ENCODE results near the gene CDKN2C. TPM values are rescaled to one million over a fixed set of nuclear protein-coding genes. Genes with fewer than 3 reads are reported as not detected.

The CDKN2C gene
- total and polyA plus RNA-seq, 10 of the 15 experiments (the other 5 are each of a cell fraction or from before 2014, with no cell fraction given): 3.3 to 11.7 (median 6.0) TPM

DNA sequence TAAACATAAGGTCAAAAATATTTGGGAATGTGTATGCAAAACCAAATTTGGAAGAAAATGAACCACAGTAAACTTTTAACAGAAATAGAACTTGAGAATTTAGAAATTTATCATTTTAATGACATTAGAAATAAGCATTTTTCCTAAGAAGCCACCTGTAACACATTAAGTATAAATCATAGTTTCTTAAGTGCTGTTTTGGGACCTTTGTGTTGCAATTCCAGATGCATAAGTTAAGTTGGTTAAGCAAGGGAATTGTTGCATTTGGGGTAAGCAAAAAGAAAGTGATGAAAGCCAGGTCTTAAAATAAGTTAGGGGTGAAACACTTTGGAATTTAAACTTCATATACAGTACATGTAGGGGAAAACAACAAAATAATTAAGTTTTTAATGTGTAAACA, 49.8 kb downstream of the CDKN2C start:
- BruUV-seq (replicated peaks): no TSS peak
- SMC1A ChIA-PET (ENCODE audit: uncharacterized antibody, unreplicated experiment): no interaction called here
- H3K27ac ChIP-seq (ENCODE audit: control insufficient read depth, insufficient read depth): no peak overlapping the region
- intact Hi-C loops (cut with micrococcal nuclease; ENCODE audit: unreplicated experiment) (no loop called here), in situ Hi-C loops (cut with MboI) (no loop called here)
- RAD21 ChIA-PET (ENCODE audit: unreplicated experiment): no interaction called here
- H3K4me2 ChIP-seq (ENCODE audit: control insufficient read depth, insufficient read depth): no peak overlapping the region
- no peak overlapping the region for H3K4me3 ChIP-seq
- POLR2A ChIA-PET: no interaction called here
- H3K79me2 ChIP-seq (ENCODE audit: control insufficient read depth, insufficient read depth, low read length): no peaks in the 10 kb centered on the region
- no peak overlapping the region for H3K9ac ChIP-seq (ENCODE audit: control insufficient read depth, insufficient read depth, low read length)
- H3K27me3 ChIP-seq (replicated peaks in 1 of 2; ENCODE audit: control insufficient read depth in 2 of 2, insufficient read depth in 2 of 2, low read length in 1 of 2): no peaks in the 10 kb centered on the region
- FAIRE-seq (no peak), ATAC-seq (no peak), DNase-seq (ENCODE audit: low read depth, low spot score) (no peak)
- CTCF ChIA-PET: no interaction called here
- H4K20me1 ChIP-seq (ENCODE audit: control insufficient read depth, insufficient read depth): no peaks in the 10 kb centered on the region
- H3K36me3 ChIP-seq (ENCODE audit: control insufficient read depth in 2 of 2, insufficient read depth in 2 of 2, low read length in 1 of 2): no peaks in the 10 kb centered on the region
- no peak for TF ChIP-seq SRF (IDR thresholded peaks at IDR 0.05; ENCODE audit: low read depth in 2 of 2, low read length in 2 of 2)
- TF ChIP-seq, protein P1, sequence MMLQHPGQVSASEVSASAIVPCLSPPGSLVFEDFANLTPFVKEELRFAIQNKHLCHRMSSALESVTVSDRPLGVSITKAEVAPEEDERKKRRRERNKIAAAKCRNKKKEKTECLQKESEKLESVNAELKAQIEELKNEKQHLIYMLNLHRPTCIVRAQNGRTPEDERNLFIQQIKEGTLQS (IDR thresholded peaks at IDR 0.05; ENCODE audit: borderline replicate concordance, extremely low read depth, low read depth, low read length): no peak
- no peak for TF ChIP-seq BHLHE40 (IDR thresholded peaks at IDR 0.05; ENCODE audit: borderline replicate concordance in 1 of 2, low read depth in 2 of 2, low read length in 1 of 2)
- TF ChIP-seq MEF2B (IDR thresholded peaks at IDR 0.05; ENCODE audit: partially characterized antibody, poor library complexity, severe bottlenecking): no peak
- TF ChIP-seq ZSCAN29 (IDR thresholded peaks at IDR 0.05): no peak
- TF ChIP-seq SREBF1 (IDR thresholded peaks at IDR 0.05; ENCODE audit: low read length): no peak
- TF ChIP-seq ZNF384 (IDR thresholded peaks at IDR 0.05; ENCODE audit: borderline replicate concordance, low read depth, low read length): no peak
- no peak for TF ChIP-seq KAT2A (conservative IDR thresholded peaks at IDR 0.05; ENCODE audit: control insufficient read depth, low read depth, low read length)
- no peak overlapping the region for H2AFZ ChIP-seq (ENCODE audit: control insufficient read depth, low read depth, low read length)
- no peaks in the 10 kb centered on the region for H3K9me3 ChIP-seq (replicated peaks; ENCODE audit: control insufficient read depth, insufficient read depth, low read length)
- no peaks in the 10 kb centered on the region for H3K4me1 ChIP-seq (ENCODE audit: control insufficient read depth, insufficient read depth, low read length)

Other genes with a start within 250 kb of the CDKN2C start
- gene FAF1, start 10.0 kb upstream of the CDKN2C start, total RNA-seq (2014; rRNA removed): 22.8 and 34.3 TPM in 2 replicates
- gene FAF1, start 10.0 kb upstream of the CDKN2C start, total RNA-seq (2014; rRNA removed; fragmentation: Illumina TruSeq; extraction: Trizol): 44.7 and 45.5 TPM in 2 replicates
- 53.4 and 54.5 TPM in 2 replicates for gene FAF1, start 10.0 kb upstream of the CDKN2C start, total RNA-seq (2021)
- gene FAF1, start 10.0 kb upstream of the CDKN2C start, polyA plus RNA-seq (2011; rRNA removed): 33.0 and 37.9 TPM in 2 replicates
- gene FAF1, start 10.0 kb upstream of the CDKN2C start, polyA plus RNA-seq (2014; fragmentation: Illumina TruSeq; extraction: Trizol): 53.6 and 63.4 TPM in 2 replicates
- gene FAF1, start 10.0 kb upstream of the CDKN2C start, polyA plus RNA-seq (2014; fragmentation: Nextera tagmentation; extraction: Ambion mirVana): 10 to 100 TPM; 14.0 to 24.6 TPM
- gene FAF1, start 10.0 kb upstream of the CDKN2C start, polyA plus RNA-seq (2014; rRNA removed): 16.0 and 18.6 TPM in 2 replicates
- gene FAF1, start 10.0 kb upstream of the CDKN2C start, polyA plus RNA-seq (2016; fragmentation: Nextera tagmentation; extraction: Ambion mirVana): 10 to 100 TPM in 1 of 2 experiments, 1 to 10 TPM in 1; 8.6 to 11.5 TPM
- 0.40 TPM in 1 of 2 replicates, not detected in the other for gene C1orf185, start 132.0 kb downstream of the CDKN2C start, total RNA-seq (2014; rRNA removed)
- gene C1orf185, start 132.0 kb downstream of the CDKN2C start, total RNA-seq (2014; rRNA removed; fragmentation: Illumina TruSeq; extraction: Trizol): not detected in 2 replicates
- gene C1orf185, start 132.0 kb downstream of the CDKN2C start, total RNA-seq (2021): not detected in 2 replicates
- not detected in 2 replicates for gene C1orf185, start 132.0 kb downstream of the CDKN2C start, polyA plus RNA-seq (2011; rRNA removed)
- not detected in 2 replicates for gene C1orf185, start 132.0 kb downstream of the CDKN2C start, polyA plus RNA-seq (2014; fragmentation: Illumina TruSeq; extraction: Trizol)
- not detected for gene C1orf185, start 132.0 kb downstream of the CDKN2C start, polyA plus RNA-seq (2014; fragmentation: Nextera tagmentation; extraction: Ambion mirVana)
- not detected in 2 replicates for gene C1orf185, start 132.0 kb downstream of the CDKN2C start, polyA plus RNA-seq (2014; rRNA removed)
- gene C1orf185, start 132.0 kb downstream of the CDKN2C start, polyA plus RNA-seq (2016; fragmentation: Nextera tagmentation; extraction: Ambion mirVana): not detected